ENCODE measurements around the gene MBD3L4.
"Not testable (repeated sequence)": the region's sequence is repeated elsewhere in the genome, so short reads cannot be mapped to it uniquely, and the experiment has no call there.

The MBD3L4 gene

DNA sequence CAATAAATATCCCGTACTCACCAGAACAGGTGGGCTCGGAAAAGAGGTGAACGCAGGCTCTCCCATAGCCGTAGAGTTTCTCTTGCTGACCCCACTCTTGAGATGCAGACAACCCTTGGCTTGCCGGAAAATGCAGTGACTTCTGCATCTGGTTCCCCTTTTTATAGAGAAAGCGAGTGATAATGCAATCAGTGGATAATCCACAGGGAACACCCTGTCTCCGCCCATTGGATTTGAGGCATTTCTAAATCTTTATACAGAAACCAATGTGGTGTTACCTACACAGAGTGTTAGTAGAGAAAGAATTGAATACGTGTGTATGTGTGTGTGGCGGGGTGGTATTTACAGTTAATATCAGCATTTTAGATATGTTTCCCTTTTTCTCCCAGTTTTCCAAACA, at the start of gene MBD3L4:
Gene MBD3L4 (minus strand): TSS at position 101 of the 400 bp plus-strand sequence. CDS start 35 bp downstream, at position 66.
- not testable (repeated sequence) for DNase-seq

DNA sequence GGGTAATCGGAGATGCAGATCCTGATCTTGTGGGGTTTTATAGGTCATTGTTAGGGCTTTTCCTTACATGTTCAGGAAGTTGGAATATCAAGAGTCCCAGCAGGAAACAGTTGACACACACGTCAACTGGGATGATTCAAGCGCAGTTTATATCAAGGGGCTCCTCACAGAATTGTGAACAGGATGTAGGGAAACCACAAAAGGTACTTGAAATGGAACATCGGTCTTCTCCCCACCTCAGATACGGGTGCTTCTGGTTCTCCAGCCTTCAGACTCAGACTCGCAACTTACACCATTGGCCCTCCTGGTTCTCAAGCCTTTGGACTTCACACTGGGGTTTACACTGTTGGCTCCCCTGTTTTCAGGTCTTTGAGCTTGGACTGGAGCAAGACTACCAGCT, 49.0 kb upstream of the MBD3L4 start:
- DNase-seq = no peak

DNA sequence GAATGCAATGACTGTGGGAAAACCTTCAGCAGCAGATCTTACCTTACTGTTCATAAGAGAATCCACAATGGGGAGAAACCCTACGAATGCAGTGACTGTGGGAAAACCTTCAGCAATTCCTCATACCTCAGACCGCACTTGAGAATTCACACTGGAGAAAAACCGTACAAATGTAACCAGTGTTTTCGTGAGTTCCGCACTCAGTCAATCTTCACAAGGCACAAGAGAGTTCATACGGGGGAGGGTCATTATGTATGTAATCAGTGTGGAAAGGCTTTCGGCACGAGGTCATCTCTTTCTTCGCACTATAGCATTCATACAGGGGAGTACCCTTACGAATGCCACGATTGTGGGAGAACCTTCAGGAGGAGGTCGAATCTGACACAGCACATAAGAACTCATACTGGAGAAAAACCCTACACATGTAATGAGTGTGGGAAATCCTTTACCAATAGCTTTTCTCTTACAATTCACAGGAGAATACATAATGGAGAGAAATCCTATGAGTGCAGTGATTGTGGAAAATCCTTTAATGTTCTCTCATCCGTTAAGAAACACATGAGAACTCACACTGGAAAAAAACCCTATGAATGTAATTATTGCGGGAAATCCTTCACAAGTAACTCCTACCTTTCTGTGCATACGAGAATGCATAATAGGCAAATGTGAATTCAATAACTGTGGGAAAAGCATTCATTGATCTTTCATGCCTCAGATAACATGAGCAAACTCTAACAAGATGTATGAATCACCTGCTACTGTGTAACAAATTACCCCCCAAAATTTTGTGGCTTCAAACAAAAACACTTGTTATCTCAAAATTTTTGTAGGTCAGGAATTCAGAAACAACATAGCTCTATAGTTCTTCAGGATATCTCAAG, 43.3 kb upstream of the MBD3L4 start:
- DNase-seq = no peak

DNA sequence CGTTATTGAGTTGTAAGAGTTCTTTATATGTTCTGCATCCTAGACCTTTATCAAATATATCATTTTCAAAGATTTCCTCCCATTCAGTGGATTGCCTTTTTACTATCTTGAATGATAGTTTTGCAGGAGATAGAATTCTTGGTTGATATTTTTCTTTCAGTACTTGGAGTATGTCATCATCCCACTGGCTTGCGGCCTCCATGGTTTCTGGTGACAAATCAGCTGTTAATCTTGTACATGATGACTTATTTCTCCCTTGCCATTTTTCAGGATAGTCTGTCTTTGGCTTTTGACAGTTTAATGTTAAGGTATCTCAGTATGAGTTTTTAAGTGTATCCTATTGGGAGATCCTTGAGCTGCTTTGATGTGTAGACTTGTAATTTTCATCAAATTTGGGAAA, 38.0 kb upstream of the MBD3L4 start:
- DNase-seq = no peak

DNA sequence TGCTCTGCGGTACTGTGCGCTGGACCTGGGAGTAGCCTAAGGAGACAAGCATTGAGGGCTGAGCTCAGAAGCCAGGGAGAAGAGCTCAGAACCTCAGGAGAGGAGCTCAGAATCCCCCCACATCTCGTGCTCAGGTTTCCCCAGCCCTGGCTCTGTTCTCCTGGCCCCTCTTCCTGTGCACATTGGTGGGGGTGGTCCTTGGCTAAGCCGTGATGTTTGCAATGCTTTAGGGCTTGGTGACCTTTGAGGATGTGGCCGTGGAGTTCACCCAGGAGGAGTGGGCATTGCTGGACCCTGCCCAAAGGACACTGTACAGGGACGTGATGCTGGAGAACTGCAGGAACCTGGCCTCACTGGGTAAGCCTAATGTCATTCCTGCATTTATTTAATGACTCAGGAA, 36.2 kb upstream of the MBD3L4 start:
- DNase-seq = no peak

DNA sequence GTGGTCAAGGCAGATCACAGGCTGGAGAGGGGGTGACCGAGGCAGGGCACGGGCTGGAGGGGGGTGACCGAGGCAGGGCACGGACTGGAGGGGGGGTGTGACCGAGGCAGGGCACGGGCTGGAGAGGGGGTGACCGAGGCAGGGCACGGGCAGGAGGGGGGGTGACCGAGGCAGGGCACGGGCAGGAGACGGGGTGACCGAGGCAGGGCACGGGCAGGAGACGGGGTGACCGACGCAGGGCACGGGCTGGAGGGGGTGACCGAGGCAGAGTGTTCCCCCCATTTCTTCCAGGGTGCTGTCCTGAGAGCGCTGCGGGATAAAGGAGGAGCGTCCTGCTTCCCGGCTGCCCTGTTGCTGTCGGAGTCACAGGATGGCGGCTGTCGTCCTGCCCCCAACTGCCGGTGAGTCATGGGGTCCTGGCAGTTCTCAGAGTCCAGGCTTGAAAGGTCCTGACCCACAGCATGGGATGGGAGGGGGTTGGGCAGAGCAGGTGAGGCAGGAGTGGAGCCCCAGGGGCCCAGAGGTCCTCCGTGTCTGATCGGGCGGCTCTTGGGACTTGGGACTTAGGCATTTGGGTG, 34.8 kb upstream of the MBD3L4 start:
- no peak for DNase-seq

DNA sequence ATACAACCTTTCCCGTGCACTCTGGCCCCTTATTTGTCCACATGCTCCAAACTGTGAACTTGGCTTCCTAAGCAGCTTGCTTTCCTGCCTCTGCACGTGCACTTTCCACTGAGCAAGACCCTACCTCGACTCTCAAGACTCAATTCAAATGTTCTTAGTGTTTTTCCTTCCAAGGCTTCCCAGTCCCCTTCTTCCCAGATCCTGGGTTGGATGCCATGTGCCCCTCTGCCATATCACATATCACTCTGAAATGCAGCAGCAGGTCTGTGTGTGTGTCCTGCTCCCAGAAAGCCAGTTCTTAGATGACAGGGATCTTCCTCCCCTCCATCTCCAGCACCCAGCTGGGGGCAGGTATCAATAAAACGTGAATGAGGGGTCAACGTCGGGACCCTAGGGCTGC, 32.6 kb upstream of the MBD3L4 start:
- DNase-seq = no peak

DNA sequence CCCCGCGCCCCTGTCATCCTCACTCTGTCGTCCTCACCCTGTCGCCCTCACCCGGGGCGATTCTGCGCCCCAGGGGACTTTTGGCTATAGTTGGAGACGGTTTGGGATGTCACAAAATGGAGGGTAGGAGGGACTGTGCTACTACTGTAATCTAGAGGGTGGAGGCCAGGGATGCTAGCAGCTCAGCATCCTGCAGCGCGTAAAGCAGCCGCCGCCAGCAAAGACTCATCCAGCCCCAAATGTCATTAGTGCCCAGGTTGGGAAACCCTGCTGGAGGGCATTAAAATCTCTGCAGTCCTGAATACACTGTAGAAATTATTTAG, 29.9 kb upstream of the MBD3L4 start:
- DNase-seq = no peak

DNA sequence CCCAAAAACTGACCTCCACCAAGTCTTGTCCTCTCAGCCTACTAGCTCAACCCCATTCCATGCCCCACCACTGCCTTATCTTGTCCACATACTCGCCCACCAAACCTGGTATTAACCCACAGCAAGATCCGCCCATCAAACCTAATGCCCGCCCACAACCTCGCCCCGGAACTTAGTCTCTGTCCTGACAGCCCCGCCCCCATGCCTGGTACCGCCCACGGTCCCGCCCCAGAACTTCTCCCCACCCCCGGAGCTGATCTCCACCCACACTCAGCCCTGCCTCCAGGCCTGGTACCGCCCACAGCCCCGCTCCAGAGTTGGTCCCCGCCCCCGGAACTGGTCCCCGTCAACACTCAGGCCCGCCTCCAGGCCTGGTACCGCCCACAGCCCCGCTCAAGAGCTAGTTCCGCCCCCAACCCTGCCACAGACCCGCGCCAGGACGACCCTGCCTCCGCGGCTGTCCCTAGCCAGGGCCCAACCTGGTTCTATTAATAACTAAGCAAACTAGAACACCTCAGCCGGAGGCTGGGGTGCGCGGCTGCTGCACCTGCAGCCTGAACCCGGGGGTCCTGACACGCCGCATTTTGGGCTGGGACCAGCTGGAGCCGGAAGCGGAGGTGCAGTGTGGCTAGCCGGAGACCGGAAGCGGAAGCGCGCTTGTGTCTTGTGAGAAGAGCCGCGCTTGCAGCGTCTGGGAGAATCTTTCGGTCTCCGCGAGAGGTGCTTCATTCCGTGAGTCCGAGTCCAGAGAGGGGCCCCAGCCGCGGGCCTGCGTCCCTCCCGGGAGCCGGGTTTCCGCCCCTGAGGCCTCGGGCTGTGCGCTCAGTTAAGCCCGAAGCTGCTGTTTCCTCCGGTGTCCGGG, 29.3 kb upstream of the MBD3L4 start, which contains the start of gene ZNF557:
Gene ZNF557 (plus strand): TSS at position 662 of the 862 bp plus-strand sequence. CDS start 5,372 bp downstream, outside the sequence.
- peak; percentile 94 to 99 (median 98) for DNase-seq

DNA sequence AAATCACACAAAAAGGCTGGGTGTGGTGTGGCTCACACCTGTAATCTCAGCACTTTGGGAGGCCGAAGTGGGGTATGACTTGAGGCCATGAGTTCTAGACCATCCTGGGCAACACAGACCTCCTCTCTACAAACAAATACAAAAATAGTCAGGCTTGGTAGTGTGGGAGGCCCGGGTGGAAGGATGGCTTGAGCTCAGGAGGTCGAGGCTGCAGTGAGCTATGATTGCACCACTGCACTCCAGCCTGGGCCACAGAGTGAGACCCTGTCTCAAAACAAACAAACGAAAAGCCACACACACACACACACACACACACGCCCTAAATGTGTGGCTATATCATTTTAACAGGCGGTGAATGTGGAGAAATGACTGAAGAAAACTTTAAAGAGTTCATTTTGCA, 28.6 kb upstream of the MBD3L4 start:
- DNase-seq = no peak

DNA sequence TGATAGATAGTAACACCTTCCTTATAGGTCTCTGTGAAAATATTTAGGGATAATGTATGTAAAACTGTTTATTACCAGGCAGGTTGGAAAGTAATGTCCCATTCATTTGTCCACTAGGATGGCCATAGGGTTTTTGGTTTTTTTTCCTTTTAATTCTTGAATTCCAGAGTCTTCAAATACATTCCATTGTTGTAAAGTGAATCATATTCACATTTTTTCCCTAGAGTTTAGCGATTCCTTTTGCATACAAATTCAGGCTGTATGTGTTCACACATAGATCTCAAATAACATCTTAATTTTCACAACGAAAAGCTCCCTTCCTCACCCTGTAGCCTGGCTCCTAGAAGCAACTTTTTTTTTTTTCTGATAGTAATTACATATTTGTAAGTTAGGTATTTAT, 27.7 kb upstream of the MBD3L4 start:
- DNase-seq = no peak

DNA sequence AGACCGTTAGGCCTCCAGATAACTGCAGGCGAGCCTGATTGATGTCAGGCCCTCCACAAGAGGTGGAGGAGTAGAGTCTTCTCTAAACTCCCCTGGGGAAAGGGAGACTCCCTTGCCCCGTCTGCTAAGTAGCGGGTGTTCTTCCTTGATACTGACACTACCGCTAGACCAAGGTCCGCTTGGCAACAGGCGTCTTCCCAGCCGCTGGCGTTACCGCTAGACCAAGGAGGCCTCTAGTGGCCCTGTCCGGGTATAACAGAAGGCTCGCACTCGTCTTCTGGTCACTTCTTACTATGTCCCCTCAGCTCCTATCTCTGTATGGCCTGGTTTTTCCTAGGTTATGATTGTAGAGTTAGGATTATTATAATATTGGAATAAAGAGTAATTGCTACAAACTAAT, 27.1 kb upstream of the MBD3L4 start:
- DNase-seq = not testable (repeated sequence)

DNA sequence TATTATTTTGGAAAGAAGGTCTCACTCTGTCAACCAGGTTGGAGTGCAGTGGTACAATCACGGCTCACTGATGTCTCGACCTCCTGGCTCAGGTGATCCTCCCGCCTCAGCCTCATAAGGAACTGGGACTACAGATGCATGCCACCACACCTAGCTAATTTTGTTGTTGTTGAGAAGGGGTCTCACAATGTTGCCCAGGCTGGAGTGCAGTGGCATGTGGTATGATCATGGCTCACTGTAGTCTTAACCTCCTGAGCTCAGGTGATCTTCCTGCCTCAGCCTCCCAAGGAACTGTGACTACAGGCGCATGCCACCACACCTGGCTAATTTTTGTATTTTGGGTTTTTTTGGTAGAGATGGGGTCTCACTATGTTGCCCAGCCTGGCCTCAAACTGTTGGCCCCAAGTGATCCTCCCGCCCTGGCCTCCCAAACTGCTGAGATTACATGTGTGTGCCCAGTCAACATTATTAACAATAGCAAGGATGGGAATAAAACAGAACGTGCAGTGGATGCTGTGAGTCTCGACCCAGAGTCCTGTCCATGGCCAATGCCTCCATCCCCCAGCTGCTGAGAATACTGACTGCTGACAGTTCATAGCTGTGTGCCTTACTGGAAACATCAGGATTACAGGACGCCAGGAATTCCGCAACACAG, 23.9 kb upstream of the MBD3L4 start:
- DNase-seq = no peak

DNA sequence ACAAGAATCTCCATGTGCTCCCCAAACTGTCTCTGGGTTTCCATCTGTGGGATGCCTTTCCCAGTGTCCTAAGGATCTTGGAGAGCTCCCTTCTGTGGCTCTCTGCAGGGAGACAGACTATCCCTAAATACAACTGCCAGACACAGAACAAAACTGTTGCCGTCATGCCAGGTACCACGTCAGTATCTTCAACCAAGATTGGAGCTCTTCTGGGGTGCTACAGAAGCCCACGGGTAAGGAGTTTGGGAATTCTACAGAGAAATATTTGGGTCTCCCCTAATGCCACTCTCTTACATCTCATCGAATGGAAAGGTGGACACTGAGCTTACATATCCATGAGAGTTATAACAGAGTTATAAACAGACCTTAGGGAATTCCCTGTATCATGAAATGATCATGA, 23.4 kb upstream of the MBD3L4 start:
- no peak for DNase-seq

DNA sequence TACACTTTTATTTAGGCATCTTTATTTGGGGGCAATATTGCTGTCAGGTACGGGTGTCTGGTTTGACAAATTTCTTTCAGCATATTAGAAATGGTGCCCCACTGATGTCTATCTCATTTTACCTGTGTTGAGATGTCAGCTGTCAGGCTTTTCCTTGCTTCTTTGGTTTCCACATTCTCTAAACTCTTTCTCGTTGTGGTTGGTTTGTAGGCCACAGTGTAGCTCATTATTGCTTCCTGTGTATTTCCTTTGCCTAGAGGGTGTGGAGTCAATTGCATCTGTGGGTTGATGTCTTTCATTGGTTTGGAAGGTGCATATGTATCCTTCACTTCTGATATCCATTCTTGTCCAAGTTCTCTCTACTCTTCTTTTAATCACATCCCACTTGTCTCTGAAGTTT, 20.0 kb upstream of the MBD3L4 start:
- not testable (repeated sequence) for DNase-seq

DNA sequence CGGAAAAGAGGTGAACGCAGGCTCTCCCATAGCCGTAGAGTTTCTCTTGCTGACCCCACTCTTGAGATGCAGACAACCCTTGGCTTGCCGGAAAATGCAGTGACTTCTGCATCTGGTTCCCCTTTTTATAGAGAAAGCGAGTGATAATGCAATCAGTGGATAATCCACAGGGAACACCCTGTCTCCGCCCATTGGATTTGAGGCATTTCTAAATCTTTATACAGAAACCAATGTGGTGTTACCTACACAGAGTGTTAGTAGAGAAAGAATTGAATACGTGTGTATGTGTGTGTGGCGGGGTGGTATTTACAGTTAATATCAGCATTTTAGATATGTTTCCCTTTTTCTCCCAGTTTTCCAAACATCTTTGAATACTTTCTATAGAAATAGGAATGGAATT, 18.6 kb upstream of the MBD3L4 start, which contains the start of gene MBD3L3:
Gene MBD3L3 (minus strand): TSS at position 101 of the 400 bp plus-strand sequence. CDS start 71 bp downstream, at position 30.
- DNase-seq = not testable (repeated sequence)

DNA sequence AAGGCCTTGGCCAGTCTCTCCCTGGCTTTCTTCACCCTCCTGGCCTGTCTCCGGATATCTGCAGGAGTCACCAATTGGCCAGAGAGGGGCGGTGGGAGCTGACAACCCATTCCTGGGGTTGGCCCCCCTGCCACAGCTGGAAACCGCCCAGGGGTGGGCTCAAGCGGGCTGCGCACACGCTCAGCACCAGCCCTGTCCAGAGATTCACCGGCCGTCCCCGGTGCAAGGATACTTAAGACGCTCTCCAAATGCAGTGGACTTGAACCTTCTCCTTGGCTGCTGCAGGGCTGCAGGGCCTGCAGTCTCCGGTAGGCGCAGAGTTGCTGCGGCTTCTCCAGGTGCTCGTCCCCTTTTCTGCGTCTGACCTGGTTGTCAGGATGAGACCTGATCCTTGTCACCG, 16.4 kb upstream of the MBD3L4 start:
- not testable (repeated sequence) for DNase-seq

DNA sequence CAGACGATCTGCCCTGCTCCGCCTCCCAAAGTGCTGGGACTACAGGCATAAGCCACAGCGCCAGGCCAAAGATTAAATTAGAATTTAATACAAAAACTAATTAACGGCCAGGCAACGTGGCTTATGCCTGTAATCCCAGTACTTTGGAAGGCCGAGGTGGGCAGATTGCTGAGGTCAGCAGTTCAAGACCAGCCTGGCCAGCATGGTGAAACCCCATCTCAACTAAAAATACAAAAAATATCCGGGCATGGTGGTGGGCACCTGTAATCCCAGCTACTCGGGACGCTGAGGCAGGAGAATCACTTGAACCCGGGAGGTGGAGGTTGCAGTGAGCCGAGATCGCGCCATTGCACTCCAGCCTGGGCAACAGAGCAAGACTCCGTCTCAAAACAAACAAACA, 15.7 kb upstream of the MBD3L4 start:
- DNase-seq = not testable (repeated sequence)

DNA sequence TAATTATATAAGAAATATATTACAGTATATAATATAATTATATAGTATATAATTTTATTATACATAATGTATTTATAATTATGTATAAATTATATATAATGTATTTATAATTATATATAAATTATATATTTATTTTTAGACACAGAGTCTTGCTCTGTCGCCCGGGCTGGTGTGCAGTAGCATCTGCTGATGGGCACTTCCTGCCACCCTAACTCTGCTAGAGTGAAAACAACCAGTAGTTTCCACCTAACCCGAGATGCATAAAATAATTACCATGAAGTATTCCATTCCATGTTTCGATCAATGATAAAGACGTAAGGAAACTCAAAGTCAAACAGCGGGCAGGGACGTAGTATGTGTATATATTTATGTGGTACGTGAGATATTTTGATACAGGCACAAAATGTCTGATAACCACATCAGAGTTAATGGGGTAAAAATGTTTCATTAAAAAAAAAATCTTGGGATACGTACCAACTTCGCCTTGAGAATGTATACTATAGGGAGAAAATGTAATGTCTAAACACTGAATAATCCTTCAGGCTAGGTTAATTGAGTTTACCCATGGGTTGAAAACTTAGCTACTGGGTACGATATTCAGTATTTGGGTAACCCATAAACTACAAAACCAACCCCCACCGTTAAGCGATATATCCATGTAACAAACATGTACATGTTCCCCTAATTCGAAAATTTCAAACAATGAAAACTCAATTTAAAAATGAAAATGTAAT, 14.8 kb upstream of the MBD3L4 start:
- not testable (repeated sequence) for DNase-seq

DNA sequence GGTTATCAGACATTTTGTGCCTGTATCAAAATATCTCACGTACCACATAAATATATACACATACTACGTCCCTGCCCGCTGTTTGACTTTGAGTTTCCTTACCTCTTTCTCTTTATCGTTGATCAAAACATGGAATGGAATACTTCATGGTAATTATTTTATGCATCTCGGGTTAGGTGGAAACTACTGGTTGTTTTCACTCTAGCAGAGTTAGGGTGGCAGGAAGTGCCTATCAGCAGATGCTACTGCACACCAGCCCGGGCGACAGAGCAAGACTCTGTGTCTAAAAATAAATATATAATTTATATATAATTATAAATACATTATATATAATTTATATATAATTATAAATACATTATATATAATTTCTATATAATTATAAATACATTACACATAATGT, 12.9 kb upstream of the MBD3L4 start:
- DNase-seq = not testable (repeated sequence)

DNA sequence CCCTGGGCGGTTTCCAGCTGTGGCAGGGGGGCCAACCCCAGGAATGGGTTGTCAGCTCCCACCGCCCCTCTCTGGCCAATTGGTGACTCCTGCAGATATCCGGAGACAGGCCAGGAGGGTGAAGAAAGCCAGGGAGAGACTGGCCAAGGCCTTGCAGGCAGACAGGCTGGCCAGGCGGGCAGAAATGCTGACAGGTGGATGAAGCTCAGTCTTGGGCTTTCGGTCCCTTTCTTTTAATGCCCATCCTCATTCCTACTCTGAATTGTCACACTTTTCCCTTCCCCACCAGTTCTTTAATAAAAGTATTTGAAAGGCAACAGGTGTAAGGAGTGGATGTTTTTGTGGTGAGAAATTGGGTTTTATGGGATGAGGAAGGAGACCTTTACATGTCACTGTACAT, 11.4 kb upstream of the MBD3L4 start:
- DNase-seq = not testable (repeated sequence)

DNA sequence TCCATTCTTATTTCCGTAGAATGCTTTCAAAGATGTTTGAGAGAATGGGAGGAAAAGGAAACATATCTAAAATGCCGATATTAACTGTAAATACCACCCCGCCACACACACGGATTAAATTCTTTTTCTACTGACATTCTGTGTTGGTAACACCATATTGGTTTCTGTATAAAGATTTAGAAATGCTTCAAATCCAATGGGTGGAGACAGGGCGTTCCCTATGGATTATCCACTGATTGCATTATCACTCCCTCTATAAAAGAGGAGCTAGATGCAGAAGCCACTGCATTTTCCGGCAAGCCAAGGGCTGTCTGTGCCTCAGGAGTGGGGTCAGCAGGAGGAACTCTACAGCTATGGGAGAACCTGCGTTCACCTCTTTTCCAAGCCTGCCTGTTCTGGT, 9.0 kb upstream of the MBD3L4 start, which contains the start of gene MBD3L2:
Gene MBD3L2 (plus strand): TSS at position 301 of the 400 bp plus-strand sequence. CDS start 53 bp downstream, at position 354.
- DNase-seq = not testable (repeated sequence)
